Kidney (tissue), 14 donors: Measurements from ENCODE around the gene TNFSF8. TPM values are rescaled to one million over a fixed set of nuclear protein-coding genes. Genes with fewer than 3 reads are reported as not detected.

ENCODE experiments used
- DNase-seq, 5 donors: peaks; one replicate each; pipeline ENCODE4 v3.0.0-alpha.2; 2013 to 2020
- FAIRE-seq: peaks from 2 replicates; lab custom pipeline; 2012; peaks lifted over from hg19 to GRCh38; lab: Jason Lieb, UNC
- H3K27ac ChIP-seq, 2 donors: one replicate each; pipeline ENCODE4 v1.7.0; 2013; ENCODE audit warnings: low read depth in 2 of 2, low read length in 2 of 2, inconsistent platforms in 1 of 2
- H3K27me3 ChIP-seq: one replicate; pipeline ENCODE4 v1.7.1; 2013; ENCODE audit warnings: low read length, inconsistent platforms; ENCODE audit not compliant: control insufficient read depth, insufficient read depth
- H3K36me3 ChIP-seq, 3 donors: one replicate each; pipeline versions ENCODE4 v1.7.0 to v1.7.1; 2013; ENCODE audit warnings: low read length in 3 of 3, control low read depth in 1 of 3, inconsistent platforms in 1 of 3; ENCODE audit not compliant: insufficient read depth in 3 of 3, control insufficient read depth in 2 of 3
- H3K4me1 ChIP-seq, 3 donors: one replicate each; pipeline versions ENCODE4 v1.7.0 to v1.7.1; 2013; ENCODE audit warnings: low read length in 3 of 3, inconsistent platforms in 1 of 3, low read depth in 1 of 3; ENCODE audit not compliant: control insufficient read depth in 2 of 3, insufficient read depth in 2 of 3
- H3K4me3 ChIP-seq, 3 donors: one replicate each; pipeline versions ENCODE4 v1.7.0 to v1.8.1; 2013; ENCODE audit warnings: low read length in 3 of 3, control low read depth in 1 of 3, inconsistent platforms in 1 of 3
- H3K9ac ChIP-seq, 3 donors: one replicate each; pipeline versions ENCODE4 v1.7.0 to v1.7.1; 2013; ENCODE audit warnings: low read length in 3 of 3, control low read depth in 1 of 3, inconsistent platforms in 1 of 3
- H3K9me3 ChIP-seq, 3 donors: one replicate each; pipeline versions ENCODE4 v1.7.0 to v1.7.1; 2013; ENCODE audit warnings: low read length in 3 of 3, control low read depth in 1 of 3, inconsistent platforms in 1 of 3; ENCODE audit not compliant: control insufficient read depth in 2 of 3, insufficient read depth in 1 of 3
- intact Hi-C: fragments of 100-400 bp; cut with DNase I; formaldehyde crosslinking; loops from one replicate; pipeline ENCODE4 v1.11.1; 2022
- polyA plus RNA-seq: library from polyadenylated mRNA; stranded (reverse); fragments of 350-450 nt; fragmentation: Illumina TruSeq; extraction: RNeasy Lipid Tissue Mini Kit (QIAGEN cat#74804); gene quantifications from one replicate; pipeline ENCODE4 v1.2.3, GENCODE V29; 2014; ENCODE audit warnings: low read depth, low replicate concordance; ENCODE audit not compliant: insufficient read depth
- total RNA-seq: library from RNA; stranded (reverse); fragmentation: NEBNext Ultra II Directional; extraction: Animal tissue kit (Norgen Biotek cat#: 25700); gene quantifications from one replicate; pipeline ENCODE4 v1.2.1, GENCODE V29; 2021
- TF ChIP-seq, protein P1 (sequence below): IDR thresholded peaks from 3 replicates; pipeline ENCODE4 v1.5.1; 2012; ENCODE audit warnings: mild to moderate bottlenecking, moderate library complexity, borderline replicate concordance; ENCODE audit not compliant: insufficient read depth; ENCODE audit errors: extremely low read depth
- donor health status: control.
- donor health status: control.
- donor health status: control.
- donor health status: control.
- donor health status: control.
- donor health status: DM: yes; HTN: yes; CAD: no.
- donor health status: Normal renal cell carcinoma (clear cell type).

The TNFSF8 gene
- total and polyA plus RNA-seq, 2 donors from 2014 or later, result 0.43 to 5.0 TPM

DNA sequence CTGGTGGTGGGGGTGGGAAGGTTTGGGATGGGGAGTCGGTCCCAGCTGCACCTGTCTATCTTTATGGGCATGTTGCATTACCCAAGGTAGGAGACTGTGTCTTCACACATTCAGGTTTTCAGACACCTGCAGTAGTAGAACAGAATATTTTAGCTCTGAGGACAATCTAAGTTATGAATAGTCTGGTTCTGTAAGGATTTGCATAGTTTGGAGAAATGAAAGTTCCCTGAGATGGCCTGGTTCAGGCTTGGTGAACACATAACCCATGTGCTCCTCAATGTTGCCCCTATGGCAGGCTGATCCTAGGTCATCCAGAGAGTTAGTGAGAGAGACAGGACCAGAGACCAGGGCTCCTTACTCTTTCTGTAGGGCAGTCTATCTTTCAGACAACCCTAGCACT, 20.7 kb downstream of the TNFSF8 start:
- TF ChIP-seq, protein P1, sequence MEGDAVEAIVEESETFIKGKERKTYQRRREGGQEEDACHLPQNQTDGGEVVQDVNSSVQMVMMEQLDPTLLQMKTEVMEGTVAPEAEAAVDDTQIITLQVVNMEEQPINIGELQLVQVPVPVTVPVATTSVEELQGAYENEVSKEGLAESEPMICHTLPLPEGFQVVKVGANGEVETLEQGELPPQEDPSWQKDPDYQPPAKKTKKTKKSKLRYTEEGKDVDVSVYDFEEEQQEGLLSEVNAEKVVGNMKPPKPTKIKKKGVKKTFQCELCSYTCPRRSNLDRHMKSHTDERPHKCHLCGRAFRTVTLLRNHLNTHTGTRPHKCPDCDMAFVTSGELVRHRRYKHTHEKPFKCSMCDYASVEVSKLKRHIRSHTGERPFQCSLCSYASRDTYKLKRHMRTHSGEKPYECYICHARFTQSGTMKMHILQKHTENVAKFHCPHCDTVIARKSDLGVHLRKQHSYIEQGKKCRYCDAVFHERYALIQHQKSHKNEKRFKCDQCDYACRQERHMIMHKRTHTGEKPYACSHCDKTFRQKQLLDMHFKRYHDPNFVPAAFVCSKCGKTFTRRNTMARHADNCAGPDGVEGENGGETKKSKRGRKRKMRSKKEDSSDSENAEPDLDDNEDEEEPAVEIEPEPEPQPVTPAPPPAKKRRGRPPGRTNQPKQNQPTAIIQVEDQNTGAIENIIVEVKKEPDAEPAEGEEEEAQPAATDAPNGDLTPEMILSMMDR, result no peak
- intact Hi-C loops, result loop anchor here (10.0 kb wide), 2 partner anchors 175 to 235 kb away; no protein-coding TSS in a partner anchor
- Histone ChIP-seq H3K36me3 (no peaks in the 10 kb centered on the region), H3K9me3 (no peaks in the 10 kb centered on the region), H3K4me3 (no peak overlapping the region), H3K27ac (no peak overlapping the region), H3K27me3 (no peaks in the 10 kb centered on the region), H3K4me1 (peaks cover 0 to 3% (median 0%) of the 10 kb centered on the region in 3 donors), H3K9ac (no peak overlapping the region)
- FAIRE-seq (no peak), DNase-seq (no peak)

DNA sequence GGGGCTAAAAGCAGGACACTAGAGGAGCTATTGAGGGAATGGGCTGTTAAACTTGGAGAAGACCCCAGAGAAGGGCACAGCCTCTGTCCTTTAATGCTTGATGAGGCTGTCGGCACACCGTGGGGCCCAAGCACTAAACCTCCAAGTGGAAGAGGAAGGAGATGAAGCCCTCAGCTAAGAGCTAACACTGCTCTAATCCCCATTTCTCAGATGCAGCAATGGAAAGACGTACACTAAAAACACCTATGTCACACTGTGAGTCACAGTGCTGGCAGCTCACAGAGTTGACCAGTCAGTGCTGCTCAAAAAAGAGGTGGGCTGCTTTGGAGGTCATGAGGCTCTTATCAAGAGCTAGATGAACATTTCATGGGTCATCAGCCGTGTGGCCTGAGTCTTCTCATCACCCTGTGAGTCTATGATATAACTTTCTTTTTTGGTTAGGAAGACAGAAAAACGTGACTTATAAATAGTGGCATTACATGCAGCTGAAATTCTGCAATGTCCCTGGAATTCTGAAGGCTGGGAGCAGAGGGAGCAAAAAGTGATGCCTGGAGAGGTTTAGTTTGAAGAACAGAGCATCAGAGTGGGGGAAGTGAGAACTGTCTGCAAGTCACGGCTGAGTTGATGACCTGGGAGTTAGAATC, 21.5 kb downstream of the TNFSF8 start:
- no peak for FAIRE-seq
- intact Hi-C loops, result no loop called here
- H3K27ac ChIP-seq, result no peak overlapping the region

DNA sequence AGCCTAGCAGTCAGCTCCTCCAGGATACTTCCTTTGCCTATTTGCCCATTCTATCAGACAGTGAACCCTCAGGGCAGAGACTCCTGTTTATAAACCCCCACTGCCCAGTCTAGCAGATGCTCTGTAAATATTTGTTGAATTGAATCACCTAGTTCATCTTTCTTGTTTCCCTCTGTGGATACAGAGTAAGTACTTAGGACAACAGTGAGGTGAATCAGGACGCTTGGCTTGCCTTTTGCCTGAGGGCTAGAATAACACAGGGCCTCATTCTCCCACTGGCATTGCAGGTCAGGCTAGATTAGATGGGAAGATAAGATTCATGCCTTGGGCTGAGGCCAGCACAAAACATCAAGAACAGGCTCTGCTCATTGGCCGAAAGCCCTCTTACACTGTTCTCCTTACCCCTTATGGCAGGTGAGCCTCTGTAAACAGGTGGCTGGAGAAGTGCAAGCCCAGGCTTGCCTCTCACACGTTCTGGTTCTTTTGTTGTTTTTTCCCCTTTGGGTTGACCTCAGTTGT, 22.2 kb downstream of the TNFSF8 start:
- Histone ChIP-seq H3K4me1 (peaks cover 0 to 3% (median 0%) of the 10 kb centered on the region in 3 donors), H3K36me3 (no peaks in the 10 kb centered on the region), H3K27me3 (no peaks in the 10 kb centered on the region), H3K27ac (no peak overlapping the region), H3K9me3 (no peaks in the 10 kb centered on the region), H3K4me3 (no peak overlapping the region), H3K9ac (no peak overlapping the region)
- TF ChIP-seq, protein P1, result no peak
- DNase-seq (no peak), FAIRE-seq (no peak)
- intact Hi-C loops, result no loop called here

More for the DNA sequence above, 21.5 kb downstream of the TNFSF8 start:
- TF ChIP-seq, protein P1, result no peak
- H3K36me3 ChIP-seq, result no peaks in the 10 kb centered on the region
- H3K9ac ChIP-seq, result no peak overlapping the region
- no peak overlapping the region for H3K4me3 ChIP-seq
- no peak for DNase-seq
- peaks cover 0 to 3% (median 0%) of the 10 kb centered on the region in 3 donors for H3K4me1 ChIP-seq
- no peaks in the 10 kb centered on the region for H3K9me3 ChIP-seq
- no peaks in the 10 kb centered on the region for H3K27me3 ChIP-seq
